Glomerular visceral epithelial cell (primary cell): Measurements from ENCODE around the gene ZNF778.
"Not testable (repeated sequence)": the region's sequence is repeated elsewhere in the genome, so short reads cannot be mapped to it uniquely, and the experiment has no call there.

Experiments used
- DNase-seq: peaks from one replicate; pipeline ENCODE4 v3.0.0-alpha.2; 2016; ENCODE audit errors: extremely low spot score

ZNF778 gene

DNA sequence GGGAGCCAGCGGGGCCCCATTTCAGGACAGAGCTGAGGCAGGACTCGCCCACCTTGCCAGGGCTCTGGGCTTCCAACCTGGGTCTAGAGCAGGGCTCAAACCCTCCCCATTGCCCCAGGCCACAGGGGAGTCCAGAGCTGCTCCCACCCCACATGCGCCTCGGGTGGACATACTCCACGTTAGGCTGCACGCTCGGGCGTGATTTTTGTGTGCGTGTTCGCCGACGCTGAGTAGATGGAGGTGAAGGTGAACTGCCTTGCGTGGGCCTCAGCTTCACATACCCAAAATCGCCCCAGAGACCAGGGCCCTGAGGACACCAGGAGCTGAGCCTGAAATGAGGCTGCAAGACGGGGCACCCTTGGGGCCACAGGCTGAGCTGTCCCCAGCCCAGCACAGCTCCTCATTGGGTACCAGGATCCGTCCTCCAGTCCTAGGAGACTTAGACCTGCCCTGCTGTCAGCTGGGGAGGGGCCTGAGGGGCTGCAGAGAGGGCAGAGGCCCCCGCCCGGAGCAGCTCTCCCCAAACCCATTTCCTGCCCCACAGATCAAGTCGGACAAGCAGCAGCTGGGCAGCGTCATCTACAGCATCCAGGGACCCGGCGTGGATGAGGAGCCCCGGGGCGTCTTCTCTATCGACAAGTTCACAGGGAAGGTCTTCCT lies 37.7 kb upstream of the ZNF778 start:
- DNase-seq = no peak

DNA sequence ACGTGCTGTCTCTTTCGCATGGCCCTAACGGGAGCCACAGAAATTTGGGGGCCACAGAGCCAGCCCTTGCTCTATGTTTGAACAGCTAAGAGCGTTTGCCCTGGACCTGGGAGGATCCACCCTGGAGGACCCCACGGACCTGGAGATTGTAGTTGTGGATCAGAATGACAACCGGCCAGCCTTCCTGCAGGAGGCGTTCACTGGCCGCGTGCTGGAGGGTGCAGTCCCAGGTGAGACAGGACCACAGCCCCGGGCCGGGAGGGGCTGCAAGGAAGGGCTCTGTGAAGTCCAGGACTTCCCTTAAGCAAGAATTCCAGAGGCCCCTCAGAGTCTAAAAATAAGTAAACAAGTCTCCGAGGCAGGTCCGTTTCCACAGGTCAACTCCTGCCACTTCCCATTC lies 34.0 kb upstream of the ZNF778 start:
- DNase-seq = no peak

DNA sequence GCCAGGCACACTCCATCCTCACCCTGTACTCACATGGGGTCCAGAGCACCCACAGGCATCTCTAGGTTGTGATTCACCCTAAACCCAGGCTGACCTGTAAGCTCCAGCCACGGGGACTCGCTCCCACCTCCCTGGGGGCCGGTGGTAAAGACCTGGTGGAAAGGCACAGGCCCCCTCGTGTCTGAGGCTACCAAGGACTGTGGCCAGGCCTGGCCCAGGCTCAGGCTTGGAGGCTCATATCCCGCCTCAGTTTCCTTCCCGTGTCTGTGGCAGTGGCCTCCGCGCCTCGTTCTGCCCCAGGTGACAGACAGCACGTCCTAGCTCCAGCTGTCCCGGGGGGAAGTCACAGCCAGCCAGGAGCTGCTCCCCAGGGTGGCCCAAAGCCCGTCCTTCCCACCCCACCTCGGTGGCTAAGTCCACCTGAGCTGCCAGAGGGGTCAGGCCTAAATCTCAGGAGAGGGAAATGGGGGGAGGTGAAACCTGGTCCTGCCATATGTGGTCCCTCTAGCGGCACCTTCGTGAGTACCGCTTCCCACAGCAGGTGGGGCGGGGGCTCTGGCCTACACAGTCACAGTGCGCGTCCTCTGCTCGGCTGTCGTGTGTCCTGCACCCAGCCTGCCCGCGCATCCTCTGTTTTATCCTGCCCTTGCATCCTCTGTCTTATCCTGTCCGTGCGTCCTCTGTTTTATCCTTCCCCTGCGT lies 33.4 kb upstream of the ZNF778 start:
- no peak for DNase-seq

DNA sequence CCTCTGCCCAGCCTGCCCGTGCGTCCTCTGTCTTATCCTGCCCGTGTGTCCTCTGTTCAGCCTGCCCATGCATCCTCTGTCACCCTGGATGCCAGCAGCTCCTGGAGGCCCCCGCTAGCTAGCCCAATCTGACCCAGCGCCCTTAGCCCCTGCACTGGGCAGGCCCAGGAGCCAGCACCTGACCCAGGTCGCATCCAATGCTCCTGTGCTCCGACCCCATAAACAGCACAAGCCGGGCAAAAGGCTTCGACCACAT lies 32.9 kb upstream of the ZNF778 start:
- no peak for DNase-seq

DNA sequence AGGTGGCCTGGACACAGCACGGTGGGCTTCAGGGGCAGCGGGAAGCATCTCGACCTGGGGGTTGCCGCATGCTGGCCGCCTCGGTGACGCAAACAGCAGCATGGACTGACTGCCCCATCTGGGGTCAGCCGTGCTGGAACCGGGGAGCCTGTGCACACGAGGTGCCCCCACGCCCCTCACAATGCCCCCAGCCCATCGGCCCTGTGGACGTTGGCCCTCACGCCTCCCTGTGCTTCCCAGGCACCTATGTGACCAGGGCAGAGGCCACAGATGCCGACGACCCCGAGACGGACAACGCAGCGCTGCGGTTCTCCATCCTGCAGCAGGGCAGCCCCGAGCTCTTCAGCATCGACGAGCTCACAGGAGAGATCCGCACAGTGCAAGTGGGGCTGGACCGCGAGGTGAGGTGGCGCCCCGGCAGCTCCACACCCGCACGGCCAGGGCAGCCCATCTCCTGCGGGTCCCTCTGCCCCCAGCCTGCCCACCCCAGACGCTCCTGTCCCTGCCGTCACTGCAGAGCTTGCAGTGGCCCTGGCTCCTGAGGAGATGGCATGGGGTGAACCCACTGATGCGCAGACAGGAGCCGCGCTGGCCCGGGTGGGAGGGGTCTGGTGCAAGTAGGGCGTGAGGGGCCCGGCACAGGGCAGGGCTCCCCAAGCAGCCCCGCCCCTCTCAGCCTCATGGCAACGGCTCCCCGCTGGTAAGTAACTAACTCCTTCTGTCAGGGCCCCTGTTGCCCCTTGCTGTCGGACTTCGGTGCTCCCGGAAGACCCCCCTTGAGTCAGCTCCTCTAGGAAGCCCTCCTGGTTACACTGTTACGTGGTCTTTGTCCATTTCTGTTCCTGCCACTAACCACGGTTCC lies 32.3 kb upstream of the ZNF778 start:
- no peak for DNase-seq

DNA sequence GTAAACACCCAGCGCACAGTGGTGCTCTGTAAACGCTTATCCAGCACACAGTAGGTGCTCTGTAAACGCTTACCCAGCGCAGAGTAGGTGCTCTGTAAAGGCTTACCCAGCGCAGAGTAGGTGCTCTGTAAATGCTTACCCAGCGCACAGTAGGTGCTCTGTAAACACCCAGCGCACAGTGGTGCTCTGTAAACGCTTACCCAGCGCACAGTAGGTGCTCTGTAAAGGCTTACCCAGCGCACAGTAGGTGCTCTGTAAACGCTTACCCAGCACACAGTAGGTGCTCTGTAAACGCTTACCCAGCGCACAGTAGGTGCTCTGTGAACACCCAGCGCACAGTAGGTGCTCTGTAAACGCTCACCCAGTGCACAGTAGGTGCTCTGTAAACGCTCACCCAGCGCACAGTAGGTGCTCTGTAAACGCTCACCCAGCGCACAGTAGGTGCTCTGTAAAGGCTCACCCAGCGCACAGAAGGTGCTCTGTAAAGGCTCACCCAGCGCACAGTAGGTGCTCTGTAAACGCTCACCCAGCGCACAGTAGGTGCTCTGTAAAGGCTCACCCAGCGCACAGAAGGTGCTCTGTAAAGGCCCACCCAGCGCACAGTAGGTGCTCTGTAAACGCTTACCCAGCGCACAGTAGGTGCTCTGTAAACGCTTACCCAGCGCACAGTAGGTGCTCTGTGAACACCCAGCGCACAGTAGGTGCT lies 31.5 kb upstream of the ZNF778 start:
- not testable (repeated sequence) for DNase-seq

DNA sequence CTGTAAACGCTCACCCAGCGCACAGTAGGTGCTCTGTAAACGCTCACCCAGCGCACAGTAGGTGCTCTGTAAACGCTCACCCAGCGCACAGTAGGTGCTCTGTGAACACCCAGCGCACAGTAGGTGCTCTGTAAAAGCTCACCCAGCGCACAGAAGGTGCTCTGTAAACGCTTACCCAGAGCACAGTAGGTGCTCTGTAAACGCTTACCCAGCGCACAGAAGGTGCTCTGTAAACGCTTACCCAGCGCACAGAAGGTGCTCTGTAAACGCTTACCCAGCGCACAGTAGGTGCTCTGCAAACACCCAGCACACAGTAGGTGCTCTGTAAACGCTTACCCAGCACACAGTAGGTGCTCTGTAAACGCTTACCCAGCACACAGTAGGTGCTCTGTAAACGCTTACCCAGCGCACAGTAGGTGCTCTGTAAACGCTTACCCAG lies 30.9 kb upstream of the ZNF778 start:
- DNase-seq = not testable (repeated sequence)

DNA sequence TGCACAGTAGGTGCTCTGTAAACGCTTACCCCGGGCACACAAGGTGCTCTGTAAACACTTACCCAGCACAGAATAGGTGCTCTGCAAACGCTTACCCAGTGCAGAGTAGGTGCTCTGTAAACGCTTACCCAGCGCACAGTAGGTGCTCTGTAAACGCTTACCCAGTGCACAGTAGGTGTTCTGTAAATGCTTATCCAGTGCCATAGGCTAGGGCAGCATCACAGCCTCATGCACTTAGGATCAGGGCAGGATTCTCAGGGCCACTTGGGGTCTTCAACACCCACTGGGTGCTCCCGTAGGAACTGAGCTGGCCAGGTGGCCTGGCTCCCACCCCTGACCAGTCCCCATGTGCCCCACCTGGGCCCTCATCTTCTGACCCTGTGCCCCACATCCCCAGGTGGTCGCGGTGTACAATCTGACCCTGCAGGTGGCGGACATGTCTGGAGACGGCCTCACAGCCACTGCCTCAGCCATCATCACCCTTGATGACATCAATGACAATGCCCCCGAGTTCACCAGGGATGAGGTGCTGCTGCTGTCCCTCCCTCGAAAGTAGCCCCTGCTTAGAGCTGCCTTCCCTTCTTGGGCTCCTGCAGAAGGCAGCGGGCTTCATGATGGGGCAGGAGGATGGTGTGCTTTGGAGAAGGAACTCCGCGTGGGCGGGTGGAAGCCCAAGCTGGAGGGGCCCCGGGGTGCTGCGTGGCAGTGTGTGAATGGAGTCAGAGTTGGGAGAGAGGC lies 30.3 kb upstream of the ZNF778 start:
- DNase-seq = peak; percentile 13

DNA sequence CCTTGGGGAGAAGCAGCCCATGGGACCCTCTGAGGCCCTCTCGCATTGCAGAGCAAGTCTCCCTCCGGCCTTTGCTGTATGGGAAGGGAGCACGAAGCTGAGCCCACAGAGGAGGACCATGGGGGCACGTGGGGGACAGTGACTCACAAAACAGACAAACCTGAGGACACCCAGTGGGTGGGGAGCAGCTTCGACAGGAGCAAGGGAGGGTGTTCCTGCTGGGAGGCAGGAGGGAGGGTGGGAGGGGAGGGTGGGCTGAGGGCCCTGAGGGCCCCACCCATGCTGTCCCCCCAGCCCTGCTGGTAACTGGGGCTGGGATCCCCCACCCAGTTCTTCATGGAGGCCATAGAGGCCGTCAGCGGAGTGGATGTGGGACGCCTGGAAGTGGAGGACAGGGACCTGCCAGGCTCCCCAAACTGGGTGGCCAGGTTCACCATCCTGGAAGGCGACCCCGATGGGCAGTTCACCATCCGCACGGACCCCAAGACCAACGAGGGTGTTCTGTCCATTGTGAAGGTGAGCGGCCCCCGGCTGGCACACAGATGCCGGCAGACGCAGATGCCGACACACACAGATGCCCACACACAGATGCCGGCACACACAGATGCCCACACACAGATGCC lies 29.6 kb upstream of the ZNF778 start:
- no peak for DNase-seq

DNA sequence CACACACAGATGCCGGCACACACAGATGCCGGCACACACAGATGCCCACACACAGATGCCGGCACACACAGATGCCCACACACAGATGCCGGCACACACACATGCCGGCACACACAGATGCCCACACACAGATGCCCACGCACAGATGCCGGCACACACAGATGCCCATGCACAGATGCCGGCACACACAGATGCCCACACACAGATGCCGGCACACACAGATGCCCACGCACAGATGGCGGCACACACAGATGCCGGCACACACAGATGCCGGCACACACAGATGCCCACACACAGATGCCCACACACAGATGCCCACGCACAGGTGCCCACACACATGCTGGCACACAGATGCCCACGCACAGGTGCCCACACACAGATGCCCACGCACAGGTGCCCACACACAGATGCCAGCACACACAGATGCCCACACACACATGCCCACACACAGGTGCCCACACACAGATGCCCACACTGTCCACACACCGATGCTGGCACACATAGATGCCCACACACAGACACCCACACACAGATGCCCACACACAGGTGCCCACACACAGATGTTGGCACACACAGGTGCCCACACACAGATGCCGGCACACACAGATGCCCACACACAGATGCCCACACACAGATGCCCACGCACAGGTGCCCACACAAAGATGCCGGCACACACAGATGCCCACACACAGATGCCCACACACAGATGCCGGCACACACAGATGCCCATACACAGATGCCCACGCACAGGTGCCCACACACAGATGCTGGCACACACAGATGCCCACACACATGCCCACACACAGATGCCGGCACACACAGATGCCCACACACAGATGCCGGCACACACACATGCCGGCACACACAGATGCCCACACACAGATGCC lies 28.8 kb upstream of the ZNF778 start:
- DNase-seq = not testable (repeated sequence)

DNA sequence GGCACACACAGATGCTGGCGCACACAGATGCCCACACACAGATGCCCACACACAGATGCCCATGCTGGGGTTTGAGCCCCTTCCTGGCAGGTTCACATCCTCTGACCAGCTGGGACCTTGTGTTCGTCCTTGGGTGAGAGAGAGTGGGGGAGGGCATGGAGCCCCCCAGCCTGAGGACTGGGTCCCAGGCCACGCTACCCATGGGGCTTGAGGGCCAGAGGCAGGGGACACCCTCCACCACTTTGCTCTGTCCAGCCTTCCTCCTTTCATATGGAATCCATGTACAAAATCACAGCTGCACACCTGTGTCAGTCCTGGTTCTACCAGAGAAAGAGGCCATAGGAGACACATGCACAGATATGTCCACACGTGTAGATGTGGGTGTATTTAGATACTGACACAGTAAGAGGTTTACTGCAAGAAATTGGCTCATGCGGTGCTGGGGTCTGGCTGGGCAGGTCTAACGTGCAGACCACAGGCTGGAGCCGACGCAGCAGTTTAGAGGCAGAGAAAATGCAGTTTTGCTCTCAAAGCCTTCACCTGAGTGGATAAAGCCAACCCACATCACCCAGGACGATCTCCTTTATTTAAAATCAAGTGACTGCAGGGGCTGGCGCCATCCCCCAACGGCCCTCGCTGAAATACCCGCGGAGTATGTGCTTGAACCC lies 28.0 kb upstream of the ZNF778 start:
- no peak for DNase-seq

DNA sequence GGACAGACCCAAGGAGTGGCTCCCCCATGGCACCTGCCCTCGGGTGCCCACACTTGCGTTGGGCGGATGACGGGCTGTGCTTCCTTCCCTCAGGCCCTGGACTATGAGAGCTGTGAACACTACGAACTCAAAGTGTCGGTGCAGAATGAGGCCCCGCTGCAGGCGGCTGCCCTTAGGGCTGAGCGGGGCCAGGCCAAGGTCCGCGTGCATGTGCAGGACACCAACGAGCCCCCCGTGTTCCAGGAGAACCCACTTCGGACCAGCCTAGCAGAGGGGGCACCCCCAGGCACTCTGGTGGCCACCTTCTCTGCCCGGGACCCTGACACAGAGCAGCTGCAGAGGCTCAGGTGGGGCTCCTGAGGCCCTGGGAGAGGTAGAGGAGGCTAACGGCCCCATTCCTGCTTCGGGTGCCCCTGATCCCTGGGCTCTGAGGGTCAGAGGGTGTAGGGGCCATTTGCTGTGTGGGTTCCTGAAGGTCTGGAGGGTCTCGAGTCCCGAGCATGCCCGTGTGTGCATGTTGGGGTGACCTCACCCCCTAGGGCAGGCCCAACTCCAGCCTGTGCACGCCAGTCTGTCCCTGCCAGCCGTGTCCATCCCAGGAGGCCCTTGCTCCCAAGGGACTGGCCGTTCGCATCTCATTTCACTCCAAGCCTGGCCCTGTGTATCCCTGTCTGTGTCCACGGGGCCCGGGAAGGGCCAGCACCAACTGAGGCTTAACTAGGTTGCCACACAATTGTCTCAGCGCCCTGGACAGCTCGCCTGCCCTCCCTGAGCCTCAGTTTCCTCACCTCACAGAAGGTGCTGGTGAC lies 27.1 kb upstream of the ZNF778 start:
- DNase-seq = no peak

DNA sequence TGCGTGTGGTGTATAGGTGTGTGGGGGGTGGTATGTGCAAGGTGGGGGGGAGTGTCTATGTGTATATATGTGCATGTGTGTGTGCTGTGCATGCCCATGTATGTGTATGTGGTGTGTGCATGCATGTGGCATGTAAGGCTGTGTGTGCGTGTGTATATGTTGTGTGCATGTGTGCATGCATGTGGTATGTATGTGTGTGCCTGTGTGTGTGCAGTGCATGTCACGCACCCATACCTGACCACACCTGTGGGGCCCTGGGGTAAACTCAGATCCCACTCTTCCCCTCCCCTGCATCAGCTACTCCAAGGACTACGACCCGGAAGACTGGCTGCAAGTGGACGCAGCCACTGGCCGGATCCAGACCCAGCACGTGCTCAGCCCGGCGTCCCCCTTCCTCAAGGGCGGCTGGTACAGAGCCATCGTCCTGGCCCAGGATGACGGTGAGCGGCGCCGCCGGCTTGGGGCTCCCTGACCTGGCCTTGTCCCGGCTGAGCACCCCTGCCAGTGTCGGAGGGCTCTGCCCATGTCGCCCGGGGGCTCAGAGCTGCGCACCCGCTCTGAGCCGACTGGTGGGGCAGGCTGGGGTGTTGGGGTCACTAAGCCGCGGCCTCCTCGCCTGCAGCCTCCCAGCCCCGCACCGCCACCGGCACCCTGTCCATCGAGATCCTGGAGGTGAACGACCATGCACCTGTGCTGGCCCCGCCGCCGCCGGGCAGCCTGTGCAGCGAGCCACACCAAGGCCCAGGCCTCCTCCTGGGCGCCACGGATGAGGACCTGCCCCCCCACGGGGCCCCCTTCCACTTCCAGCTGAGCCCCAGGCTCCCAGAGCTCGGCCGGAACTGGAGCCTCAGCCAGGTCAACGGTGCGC lies 26.2 kb upstream of the ZNF778 start:
- no peak for DNase-seq

DNA sequence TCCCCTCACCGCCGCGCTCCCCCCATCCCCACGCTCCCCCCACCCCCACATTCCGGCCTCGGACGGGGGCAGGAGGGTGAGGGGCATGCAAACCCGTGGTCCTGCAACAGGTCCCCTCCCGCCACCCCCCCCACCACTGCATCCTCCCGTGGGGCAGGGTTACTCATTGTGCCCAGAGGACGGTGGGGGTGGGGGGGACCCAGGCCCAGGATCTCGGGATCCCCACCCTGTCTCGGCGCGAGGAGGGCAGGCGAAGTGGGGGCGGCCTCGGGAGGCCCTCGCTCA lies 25.7 kb upstream of the ZNF778 start:
- DNase-seq = no peak

DNA sequence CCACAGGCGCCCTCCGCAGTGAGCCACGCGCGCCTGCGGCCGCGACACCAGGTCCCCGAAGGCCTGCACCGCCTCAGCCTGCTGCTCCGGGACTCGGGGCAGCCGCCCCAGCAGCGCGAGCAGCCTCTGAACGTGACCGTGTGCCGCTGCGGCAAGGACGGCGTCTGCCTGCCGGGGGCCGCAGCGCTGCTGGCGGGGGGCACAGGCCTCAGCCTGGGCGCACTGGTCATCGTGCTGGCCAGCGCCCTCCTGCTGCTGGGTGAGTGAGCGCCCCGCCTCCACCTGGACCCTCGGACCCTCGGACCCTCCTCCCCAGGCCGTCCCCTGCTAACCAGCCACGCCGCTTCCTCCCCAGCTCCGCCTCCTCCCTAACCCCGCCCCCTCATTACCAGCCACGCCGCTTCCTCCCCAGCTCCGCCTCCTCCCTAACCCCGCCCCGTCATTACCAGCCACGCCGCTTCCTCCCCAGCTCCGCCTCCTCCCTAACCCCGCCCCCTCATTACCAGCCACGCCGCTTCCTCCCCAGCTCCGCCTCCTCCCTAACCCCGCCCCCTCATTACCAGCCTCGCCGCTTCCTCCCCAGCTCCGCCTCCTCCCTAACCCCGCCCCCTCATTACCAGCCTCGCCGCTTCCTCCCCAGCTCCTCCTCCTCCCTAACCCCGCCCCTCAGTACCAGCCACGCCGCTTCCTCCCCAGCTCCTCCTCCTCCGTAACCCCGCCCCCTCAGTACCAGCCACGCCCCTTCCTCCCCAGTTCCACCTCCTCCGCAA lies 25.1 kb upstream of the ZNF778 start:
- peak; percentile 70 for DNase-seq

DNA sequence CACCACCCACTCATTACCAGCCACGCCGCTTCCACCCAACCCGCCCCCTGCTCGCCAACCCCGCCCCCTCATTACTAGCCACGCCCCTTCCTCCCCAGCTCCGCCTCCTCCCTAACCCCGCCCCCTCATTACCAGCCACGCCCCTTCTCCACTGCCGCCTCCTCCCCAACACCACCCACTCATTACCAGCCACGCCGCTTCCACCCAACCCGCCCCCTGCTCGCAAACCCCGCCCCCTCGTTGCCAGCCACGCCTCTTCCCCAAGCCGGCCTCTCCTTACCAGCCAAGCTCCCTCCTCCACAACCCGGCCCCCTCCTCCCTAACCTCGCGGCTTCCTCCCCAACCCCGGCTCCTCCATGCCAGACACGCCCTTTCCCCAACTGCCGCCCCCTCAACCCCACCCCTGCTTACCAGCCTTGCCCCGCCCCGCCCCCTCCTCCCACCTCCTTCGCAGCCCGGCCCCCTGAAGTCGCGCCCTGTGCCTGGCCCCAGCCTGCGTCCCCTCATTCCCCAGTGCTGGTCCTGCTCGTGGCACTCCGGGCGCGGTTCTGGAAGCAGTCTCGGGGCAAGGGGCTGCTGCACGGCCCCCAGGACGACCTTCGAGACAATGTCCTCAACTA lies 24.4 kb upstream of the ZNF778 start:
- DNase-seq = no peak
